HG02870 (cell line): ENCODE measurements around the gene ZSWIM6.

Experiments used
- ATAC-seq: cut with Tn5 transposase; IDR thresholded peaks from one replicate; pipeline ENCODE4 v1.9.1; 2021; ENCODE audit warnings: mild to moderate bottlenecking, moderate library complexity; ENCODE audit not compliant: unreplicated experiment

Gene ZSWIM6

GRCh38 chr5:61357745-61358144 lies 25.7 kb downstream of the ZSWIM6 start:
- ATAC-seq: no peak

- no peak for ATAC-seq
Measured at GRCh38 chr5:61362796-61363368, 30.8 kb downstream of the ZSWIM6 start.

- ATAC-seq: no peak
Measured at GRCh38 chr5:61363401-61364114, 31.5 kb downstream of the ZSWIM6 start.

- ATAC-seq: no peak
Measured at GRCh38 chr5:61366497-61367240, 34.6 kb downstream of the ZSWIM6 start.

- ATAC-seq: no peak
Measured at GRCh38 chr5:61370506-61370905, 38.4 kb downstream of the ZSWIM6 start.

- no peak for ATAC-seq
Measured at GRCh38 chr5:61371474-61371873, 39.4 kb downstream of the ZSWIM6 start.

GRCh38 chr5:61379677-61380076 lies 47.6 kb downstream of the ZSWIM6 start:
- ATAC-seq: no peak

- no peak for ATAC-seq
Measured at GRCh38 chr5:61381968-61382367, 49.9 kb downstream of the ZSWIM6 start.

- ATAC-seq: no peak
Measured at GRCh38 chr5:61385627-61386026, 53.6 kb downstream of the ZSWIM6 start.

GRCh38 chr5:61386045-61386800 lies 54.2 kb downstream of the ZSWIM6 start:
- ATAC-seq: no peak

- no peak for ATAC-seq
Measured at GRCh38 chr5:61389609-61390008, 57.6 kb downstream of the ZSWIM6 start.

- ATAC-seq: no peak
Measured at GRCh38 chr5:61394078-61394704, 62.1 kb downstream of the ZSWIM6 start.

- ATAC-seq: no peak
Measured at GRCh38 chr5:61394793-61395192, 62.7 kb downstream of the ZSWIM6 start.

- ATAC-seq: no peak
Measured at GRCh38 chr5:61397238-61397637, 65.2 kb downstream of the ZSWIM6 start.

- no peak for ATAC-seq
Measured at GRCh38 chr5:61397937-61398336, 65.9 kb downstream of the ZSWIM6 start.

- ATAC-seq: no peak
Measured at GRCh38 chr5:61398440-61398839, 66.4 kb downstream of the ZSWIM6 start.

- ATAC-seq: no peak
Measured at GRCh38 chr5:61399679-61400078, 67.6 kb downstream of the ZSWIM6 start.

- no peak for ATAC-seq
Measured at GRCh38 chr5:61401726-61402125, 69.7 kb downstream of the ZSWIM6 start.

- no peak for ATAC-seq
Measured at GRCh38 chr5:61402244-61402823, 70.3 kb downstream of the ZSWIM6 start.
